ENCODE measurements around the gene FIGN. TPM values are rescaled to one million over a fixed set of nuclear protein-coding genes. Genes with fewer than 3 reads are reported as not detected.

Gene FIGN
- total and polyA plus RNA-seq, 2 donors (not counting 1 experiment from before 2014, with no cell fraction given): 1.5 to 1.6 TPM

GRCh38 chr2:163737563-163737962 lies 1.8 kb upstream of the FIGN start:
- DNase-seq (ENCODE audit: low read depth in 2 of 2): no peak
- TF ChIP-seq CTCF (conservative IDR thresholded peaks at IDR 0.05 in 1 of 2, IDR thresholded peaks at IDR 0.05 in 1 of 2; ENCODE audit: low read depth in 1 of 2, low read length in 2 of 2) (no peak), EZH2 (IDR thresholded peaks at IDR 0.05; ENCODE audit: low read length, missing control alignments) (no peak)
- H2AFZ ChIP-seq (ENCODE audit: low read length): no peak overlapping the region
- no peak overlapping the region for H3K9ac ChIP-seq (ENCODE audit: insufficient read depth, low read length)
- peaks cover 26% of the 10 kb centered on the region for H3K79me2 ChIP-seq (ENCODE audit: control insufficient read depth, insufficient read depth, low read length)
- no peak overlapping the region for H3K27ac ChIP-seq (ENCODE audit: insufficient read depth, low read length)
- peaks cover 2% of the 10 kb centered on the region for H3K4me1 ChIP-seq (ENCODE audit: control insufficient read depth, extremely low read depth, insufficient read depth, low read length)
- no peaks in the 10 kb centered on the region for H3K27me3 ChIP-seq (ENCODE audit: control insufficient read depth, insufficient read depth, low read length)
- H3K4me2 ChIP-seq (ENCODE audit: extremely low read depth, insufficient read depth, low read length): no peak overlapping the region
- no peaks in the 10 kb centered on the region for H4K20me1 ChIP-seq (ENCODE audit: control insufficient read depth, extremely low read depth, insufficient read depth, low read length)
- no peaks in the 10 kb centered on the region for H3K36me3 ChIP-seq (ENCODE audit: control insufficient read depth, insufficient read depth, low read length)
- H3K4me3 ChIP-seq (replicated peaks in 1 of 4; ENCODE audit: control extremely low read depth in 1 of 4, insufficient read depth in 1 of 4, low read depth in 3 of 4, low read length in 4 of 4): no peak overlapping the region
- H3K9me3 ChIP-seq (ENCODE audit: control insufficient read depth, insufficient read depth, low read depth, low read length): no peaks in the 10 kb centered on the region

- H3K4me3 ChIP-seq (replicated peaks in 1 of 4; ENCODE audit: control extremely low read depth in 1 of 4, insufficient read depth in 1 of 4, low read depth in 3 of 4, low read length in 4 of 4): peak overlapping the region in 3 of 4 experiments; percentile 55 to 83 (median 80)
- peak overlapping the region; percentile 70 for H2AFZ ChIP-seq (ENCODE audit: low read length)
- peak in 1 of 2 donors; percentile 12 for DNase-seq (ENCODE audit: low read depth in 2 of 2)
- no peak overlapping the region for H3K27ac ChIP-seq (ENCODE audit: insufficient read depth, low read length)
- H3K9me3 ChIP-seq (ENCODE audit: control insufficient read depth, insufficient read depth, low read depth, low read length): no peaks in the 10 kb centered on the region
- H3K4me2 ChIP-seq (ENCODE audit: extremely low read depth, insufficient read depth, low read length): peak overlapping the region; percentile 87
- no peaks in the 10 kb centered on the region for H4K20me1 ChIP-seq (ENCODE audit: control insufficient read depth, extremely low read depth, insufficient read depth, low read length)
- H3K27me3 ChIP-seq (ENCODE audit: control insufficient read depth, insufficient read depth, low read length): no peaks in the 10 kb centered on the region
- H3K36me3 ChIP-seq (ENCODE audit: control insufficient read depth, insufficient read depth, low read length): no peaks in the 10 kb centered on the region
- H3K9ac ChIP-seq (ENCODE audit: insufficient read depth, low read length): no peak overlapping the region
- TF ChIP-seq EZH2 (IDR thresholded peaks at IDR 0.05; ENCODE audit: low read length, missing control alignments) (no peak), CTCF (conservative IDR thresholded peaks at IDR 0.05 in 1 of 2, IDR thresholded peaks at IDR 0.05 in 1 of 2; ENCODE audit: low read depth in 1 of 2, low read length in 2 of 2) (no peak)
- H3K4me1 ChIP-seq (ENCODE audit: control insufficient read depth, extremely low read depth, insufficient read depth, low read length): peaks cover 2% of the 10 kb centered on the region
- peaks cover 28% of the 10 kb centered on the region for H3K79me2 ChIP-seq (ENCODE audit: control insufficient read depth, insufficient read depth, low read length)
Observed at GRCh38 chr2:163737190-163737439, 1.3 kb upstream of the FIGN start.

GRCh38 chr2:163736433-163737189 lies 803 bp upstream of the FIGN start:
- peak; percentile 25 to 50 for DNase-seq (ENCODE audit: low read depth in 2 of 2)
- TF ChIP-seq EZH2 (IDR thresholded peaks at IDR 0.05; ENCODE audit: low read length, missing control alignments) (no peak), CTCF (conservative IDR thresholded peaks at IDR 0.05 in 1 of 2, IDR thresholded peaks at IDR 0.05 in 1 of 2; ENCODE audit: low read depth in 1 of 2, low read length in 2 of 2) (peak in 1 of 2 donors; percentile 0)
- Histone ChIP-seq H3K4me1 (ENCODE audit: control insufficient read depth, extremely low read depth, insufficient read depth, low read length) (peaks cover 2% of the 10 kb centered on the region), H4K20me1 (ENCODE audit: control insufficient read depth, extremely low read depth, insufficient read depth, low read length) (no peaks in the 10 kb centered on the region), H3K4me2 (ENCODE audit: extremely low read depth, insufficient read depth, low read length) (peak overlapping the region; percentile 87), H3K27me3 (ENCODE audit: control insufficient read depth, insufficient read depth, low read length) (no peaks in the 10 kb centered on the region), H3K27ac (ENCODE audit: insufficient read depth, low read length) (peak overlapping the region; percentile 96), H3K79me2 (ENCODE audit: control insufficient read depth, insufficient read depth, low read length) (peaks cover 29% of the 10 kb centered on the region), H2AFZ (ENCODE audit: low read length) (peak overlapping the region; percentile 70), H3K36me3 (ENCODE audit: control insufficient read depth, insufficient read depth, low read length) (no peaks in the 10 kb centered on the region), H3K9ac (ENCODE audit: insufficient read depth, low read length) (peak overlapping the region; percentile 87), H3K4me3 (replicated peaks in 1 of 4; ENCODE audit: control extremely low read depth in 1 of 4, insufficient read depth in 1 of 4, low read depth in 3 of 4, low read length in 4 of 4) (peak overlapping the region; percentile 55 to 83 (median 76)), H3K9me3 (ENCODE audit: control insufficient read depth, insufficient read depth, low read depth, low read length) (no peaks in the 10 kb centered on the region)

Data from fibroblast of lung (primary cell).